DMS53 (cell line): ENCODE data around the gene KLHL20.
A peak's percentile ranks its signal among the peaks of the same experiment; 100 is the strongest.
"Not testable (repeated sequence)": the region's sequence is repeated elsewhere in the genome, so short reads cannot be mapped to it uniquely, and the experiment has no call there.

Experiments
- DNase-seq: peaks from one replicate; lab custom pipeline; 2025; lab: John Stamatoyannopoulos, UW

The KLHL20 gene

DNA sequence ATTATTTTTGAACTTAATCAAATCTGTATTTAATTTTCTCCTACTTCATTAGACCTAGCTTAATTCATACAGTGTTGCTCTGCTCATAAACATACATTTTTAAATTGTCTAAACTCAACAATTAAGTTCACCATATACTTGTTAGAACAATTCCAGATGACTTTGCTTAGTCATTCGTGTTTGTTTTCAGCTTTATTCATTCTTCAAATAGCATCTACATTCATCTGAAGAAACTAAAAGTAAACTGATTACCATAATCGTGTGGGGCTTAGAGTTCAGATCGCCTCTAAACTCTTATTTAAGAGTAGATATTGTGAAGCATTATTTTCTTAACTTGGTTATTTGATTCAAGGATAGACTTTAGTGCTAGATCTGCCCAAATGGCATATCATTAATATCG, 34.4 kb downstream of the KLHL20 start:
- no peak for DNase-seq

DNA sequence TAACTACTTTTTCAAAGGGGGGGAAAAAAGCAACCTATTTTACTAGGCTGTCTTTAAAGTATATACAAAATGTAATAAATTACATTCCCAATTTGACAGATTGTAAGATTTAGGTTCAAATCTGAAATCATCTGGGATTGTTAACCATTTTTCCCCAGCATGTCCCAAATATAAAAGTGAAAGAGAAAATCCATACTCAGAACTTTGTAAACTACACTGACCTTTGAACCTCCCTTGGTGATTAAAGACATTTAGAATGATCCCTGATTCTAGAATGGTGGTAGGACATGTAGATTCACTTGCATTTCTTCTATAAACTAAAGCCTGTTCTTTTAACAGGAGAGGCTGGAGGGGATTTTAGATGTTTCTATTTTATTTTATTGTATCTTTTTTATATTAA, 39.0 kb downstream of the KLHL20 start:
- DNase-seq = no peak

DNA sequence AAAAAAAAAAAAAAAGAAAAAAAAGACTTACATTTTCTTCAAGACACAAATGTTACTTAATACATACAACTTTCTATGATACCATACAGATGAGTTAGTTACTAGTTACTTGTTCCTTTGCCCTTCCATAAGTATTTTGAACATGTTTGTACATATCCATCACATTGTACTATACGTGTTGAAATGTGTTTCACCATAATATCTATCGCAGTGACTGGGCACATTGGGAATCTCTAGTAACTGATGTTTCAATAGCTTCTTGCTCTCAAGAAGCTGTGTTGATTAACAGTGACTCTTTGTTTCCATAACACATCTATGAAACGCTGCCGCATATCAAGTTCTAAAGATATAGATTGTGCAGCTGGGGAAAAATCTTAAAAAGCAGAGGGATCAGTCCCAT, 42.9 kb downstream of the KLHL20 start:
- DNase-seq = no peak

DNA sequence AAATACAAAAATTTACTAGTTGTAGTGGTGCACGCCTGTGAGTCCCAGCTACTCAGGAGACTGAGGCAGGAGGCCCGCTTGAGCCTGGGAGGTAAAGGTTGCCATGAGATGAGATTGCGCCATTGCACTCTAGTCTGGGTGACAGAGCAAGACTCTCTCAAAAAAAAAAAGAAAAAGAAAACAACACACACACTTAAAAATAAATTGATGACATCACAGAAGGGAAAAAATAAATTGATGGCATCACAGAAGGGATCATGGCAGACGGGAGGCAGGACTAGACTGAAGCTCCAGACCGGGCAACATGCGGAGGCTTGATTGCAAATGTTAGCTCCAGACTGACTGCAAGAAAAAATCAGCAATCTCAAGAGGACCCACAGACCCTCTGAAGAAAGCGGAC, 43.3 kb downstream of the KLHL20 start:
- DNase-seq = no peak

DNA sequence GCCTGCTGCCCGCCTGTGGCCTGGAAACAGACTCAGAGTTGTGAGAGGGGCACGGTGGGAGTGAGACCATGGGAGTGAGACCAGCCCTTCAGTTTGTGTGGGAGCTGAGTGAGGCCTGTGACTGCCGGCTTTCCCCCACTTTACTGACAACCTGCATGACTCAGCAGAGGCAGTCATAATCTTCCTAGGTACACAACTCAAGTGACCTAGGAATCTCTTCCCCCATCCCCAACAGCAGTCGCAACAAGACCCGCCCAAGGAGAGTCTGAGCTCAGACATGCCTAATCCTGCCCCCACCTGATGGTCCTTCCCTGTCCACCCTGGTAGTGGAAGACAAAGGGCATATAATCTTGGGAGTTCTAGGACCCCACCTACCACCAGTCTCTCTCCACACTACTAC, 44.2 kb downstream of the KLHL20 start:
- DNase-seq = peak; percentile 3

DNA sequence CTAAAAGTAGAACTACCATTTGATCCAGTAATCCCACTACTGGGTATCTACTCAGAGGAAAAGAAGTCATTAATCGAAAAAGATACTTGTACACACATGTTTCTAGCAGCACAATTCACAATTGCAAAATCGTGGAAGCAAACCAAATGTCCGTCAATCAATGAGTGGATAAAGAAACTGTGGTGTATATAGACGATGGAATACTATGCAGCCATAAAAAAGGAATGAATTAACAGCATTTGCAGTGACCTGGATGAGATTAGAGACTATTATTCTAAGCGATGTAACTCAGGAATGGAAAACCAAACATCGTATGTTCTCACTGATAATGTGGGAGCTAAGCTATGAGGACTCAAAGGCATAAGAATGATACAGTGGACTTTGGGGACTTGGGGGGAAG, 49.5 kb downstream of the KLHL20 start:
- not testable (repeated sequence) for DNase-seq

DNA sequence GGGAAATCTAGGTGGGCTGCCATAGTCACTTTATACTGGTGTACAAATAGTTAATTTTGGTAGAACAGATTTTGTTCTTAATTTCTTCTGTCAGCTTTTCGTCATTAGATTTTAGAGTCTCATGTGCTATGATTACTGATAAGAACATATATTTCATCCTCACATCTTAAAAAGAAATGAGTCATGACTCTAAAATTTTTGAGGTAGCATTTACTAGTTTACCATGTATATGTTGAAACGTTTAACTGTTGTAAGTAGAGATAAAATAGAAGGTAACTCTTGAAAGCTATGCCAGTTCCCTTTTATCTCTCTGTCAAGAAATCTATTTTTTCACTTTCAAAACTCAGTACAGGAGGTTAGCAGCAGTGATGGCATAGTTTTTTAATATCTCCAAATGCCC, 53.4 kb downstream of the KLHL20 start:
- no peak for DNase-seq

DNA sequence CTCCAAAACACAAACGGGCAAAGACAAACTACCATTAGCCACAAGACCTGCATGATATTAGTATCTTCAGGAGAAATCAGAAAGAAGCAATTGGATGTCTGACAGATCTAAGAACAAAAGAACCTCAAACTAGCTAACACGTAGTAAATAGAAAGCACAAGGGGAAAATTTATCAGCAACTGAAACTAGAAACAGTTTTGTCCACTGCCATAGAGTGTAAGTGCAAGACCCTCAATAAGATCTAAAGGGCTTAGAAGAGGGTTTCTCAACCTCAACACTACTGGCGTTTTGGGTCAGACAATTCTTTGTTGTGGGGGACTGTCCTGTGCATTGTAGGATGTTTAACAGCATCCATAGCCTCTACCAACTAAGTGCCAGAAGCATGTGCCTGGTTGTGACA, 54.0 kb downstream of the KLHL20 start:
- DNase-seq = no peak

DNA sequence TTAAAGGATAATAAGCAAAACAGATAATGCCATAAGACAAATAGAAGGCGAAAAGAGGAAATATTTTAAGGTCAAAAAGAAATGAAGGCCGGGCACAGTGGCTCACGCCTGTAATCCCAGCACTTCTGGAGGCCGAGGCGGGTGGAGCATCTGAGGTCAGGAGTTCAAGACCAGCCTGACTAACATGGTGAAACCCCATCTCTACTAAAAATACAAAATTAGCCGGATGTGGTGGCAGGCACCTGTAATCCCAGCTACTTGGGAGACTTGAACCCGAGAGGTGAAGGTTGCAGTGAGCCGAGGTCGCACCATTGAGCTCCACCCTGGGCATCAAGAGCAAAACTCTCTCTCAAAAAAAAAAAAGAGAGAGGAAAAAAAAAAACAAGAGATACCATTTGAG, 55.5 kb downstream of the KLHL20 start:
- not testable (repeated sequence) for DNase-seq

DNA sequence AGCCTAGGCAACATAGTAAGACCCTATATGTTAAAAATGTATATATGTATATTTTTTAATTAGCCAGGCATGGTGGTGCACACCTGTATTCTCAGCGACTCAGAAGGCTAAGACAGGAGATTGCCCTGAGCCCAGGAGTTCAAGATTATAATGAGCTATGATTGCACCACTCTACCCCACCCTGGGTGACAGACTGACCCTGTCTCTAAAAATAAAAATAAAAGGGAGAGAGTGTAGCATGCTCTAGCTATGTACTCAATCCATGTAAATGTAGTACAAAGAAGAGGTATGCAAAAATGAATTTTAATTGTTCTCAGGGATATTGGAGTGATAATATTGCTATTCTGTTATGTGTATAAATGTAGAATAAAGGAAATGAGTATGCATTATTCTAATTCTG, 56.8 kb downstream of the KLHL20 start:
- no peak for DNase-seq

DNA sequence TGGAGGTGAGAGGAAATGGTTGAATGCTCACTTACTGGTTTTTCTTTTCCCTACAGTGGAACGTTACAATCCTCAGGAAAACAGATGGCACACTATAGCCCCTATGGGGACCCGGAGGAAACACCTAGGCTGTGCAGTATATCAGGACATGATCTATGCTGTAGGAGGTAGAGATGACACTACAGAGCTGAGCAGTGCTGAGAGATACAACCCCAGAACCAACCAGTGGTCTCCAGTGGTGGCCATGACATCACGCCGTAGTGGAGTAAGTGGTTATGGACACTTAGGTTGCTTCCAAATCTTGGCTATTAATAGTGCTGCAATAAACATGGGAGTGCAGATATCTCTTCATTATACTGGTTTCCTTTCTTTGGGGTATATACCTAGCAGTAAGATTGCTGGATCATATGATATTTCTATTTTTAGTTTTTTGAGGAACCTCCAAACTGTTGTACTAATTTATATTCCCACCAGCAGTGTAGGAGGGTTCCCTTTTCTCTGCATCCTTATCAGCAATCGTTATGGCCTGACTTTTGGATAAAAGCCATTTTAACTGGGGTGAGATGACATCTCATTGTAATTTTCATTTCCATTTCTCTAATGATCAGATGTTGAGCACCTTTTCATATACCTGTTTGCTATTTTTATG, 60.9 kb downstream of the KLHL20 start:
- DNase-seq = no peak

DNA sequence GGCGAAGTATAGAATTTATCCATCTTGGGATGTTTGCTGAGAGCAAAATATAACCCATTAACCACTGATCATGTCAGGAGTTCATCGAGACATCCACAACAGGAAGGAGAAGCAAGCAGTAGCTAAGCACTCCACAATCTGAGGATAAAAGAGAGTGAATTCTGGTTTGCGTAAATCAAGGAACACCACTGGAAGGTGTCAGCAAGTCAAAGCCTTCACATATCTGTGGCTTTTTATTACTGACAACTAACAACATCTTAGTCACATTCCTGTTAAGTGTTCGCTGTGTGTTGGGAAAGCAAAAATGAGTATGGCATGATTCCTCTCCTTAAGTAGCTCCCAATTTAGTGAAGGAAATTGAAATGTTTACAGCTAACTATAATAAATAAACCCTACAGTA, 65.2 kb downstream of the KLHL20 start:
- DNase-seq = no peak

DNA sequence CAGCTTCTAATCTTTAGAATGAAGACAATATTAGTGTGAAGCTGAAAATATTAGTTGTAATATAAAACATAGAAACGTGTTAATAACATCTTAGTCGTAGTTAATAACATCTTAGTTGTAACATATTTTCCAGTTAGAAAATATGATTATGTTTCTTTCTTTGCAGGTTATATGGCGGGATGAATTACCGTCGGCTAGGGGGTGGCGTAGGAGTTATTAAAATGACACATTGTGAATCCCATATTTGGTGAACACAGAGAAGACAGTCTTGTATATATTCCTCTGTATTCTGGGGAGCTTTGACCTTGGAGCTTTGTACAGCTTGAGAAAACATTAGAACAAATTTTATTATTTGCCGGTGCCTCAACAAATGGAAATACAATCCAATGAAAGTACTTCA, 70.2 kb downstream of the KLHL20 start:
- DNase-seq = no peak

DNA sequence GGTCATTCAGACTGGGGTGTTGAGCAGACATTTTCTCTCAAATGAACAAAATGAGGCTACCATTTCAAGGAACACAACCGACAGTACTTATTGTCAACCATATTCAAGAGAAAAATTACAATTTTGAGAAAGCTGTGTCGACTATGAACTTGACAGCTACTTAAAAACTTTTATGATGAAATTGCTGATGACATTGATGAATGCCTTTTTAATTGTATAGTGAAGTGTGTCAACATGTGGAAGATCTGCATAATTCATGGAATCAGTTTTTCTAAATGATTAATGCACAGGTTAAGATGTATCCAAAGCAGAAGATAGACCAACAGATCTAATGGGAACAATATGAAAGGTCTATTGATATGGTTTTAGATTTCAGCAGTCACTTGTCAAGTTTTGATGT, 75.1 kb downstream of the KLHL20 start:
- DNase-seq = no peak

DNA sequence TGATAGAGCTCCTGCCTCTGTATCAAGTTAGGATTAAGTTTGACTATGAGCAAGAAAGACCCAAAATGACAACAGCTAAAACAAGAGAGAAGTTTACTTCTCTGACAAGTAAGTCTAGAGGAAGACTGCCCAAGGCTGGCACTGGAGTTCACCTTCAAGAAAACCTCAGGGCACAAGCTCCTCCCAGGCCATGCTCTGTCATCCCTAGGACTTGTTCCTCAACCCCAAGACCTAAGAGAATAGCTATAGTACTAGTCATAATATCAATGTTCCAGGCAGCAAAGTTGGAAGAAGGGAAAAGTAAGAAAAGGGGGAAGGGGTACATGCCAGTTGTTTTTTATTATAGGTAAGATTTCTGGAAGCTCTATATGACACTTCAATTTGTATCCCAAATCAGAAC, 83.3 kb downstream of the KLHL20 start:
- DNase-seq = no peak

DNA sequence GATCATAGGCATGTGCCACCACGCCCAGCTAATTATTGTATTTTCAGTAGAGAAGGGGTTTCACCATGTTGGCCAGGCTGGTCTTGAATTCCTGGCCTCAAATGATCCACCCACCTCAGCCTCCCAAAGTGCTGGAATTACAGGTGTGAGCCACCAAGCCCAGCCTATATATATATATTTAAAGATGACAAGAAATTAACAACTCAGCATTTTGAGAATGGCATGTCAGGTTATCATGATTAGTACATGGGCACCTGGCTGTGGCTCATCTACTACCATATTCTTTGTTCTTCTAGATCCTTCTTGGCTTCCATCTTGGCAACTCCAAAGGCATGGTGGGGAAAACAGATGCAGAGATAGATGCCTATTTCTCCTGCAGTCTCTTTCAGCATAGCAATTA, 85.2 kb downstream of the KLHL20 start:
- not testable (repeated sequence) for DNase-seq

DNA sequence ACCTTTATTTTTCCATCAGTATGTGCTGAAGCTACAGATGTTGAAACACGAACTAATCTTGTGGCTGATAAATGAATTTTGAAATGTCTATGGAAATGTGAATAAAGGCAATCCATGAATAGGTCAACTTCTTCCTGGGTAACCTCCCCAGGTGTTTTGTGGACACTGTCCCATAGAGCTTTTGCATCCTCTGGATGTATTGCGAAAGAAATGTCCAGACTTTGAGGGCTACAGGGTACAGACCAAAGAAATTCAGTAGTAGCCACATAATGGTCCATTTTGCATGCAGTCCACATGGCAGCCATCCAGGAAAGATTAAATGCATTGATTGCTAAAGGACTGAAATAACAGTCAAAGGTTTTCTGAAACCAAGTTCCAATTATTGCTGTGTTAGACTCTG, 88.2 kb downstream of the KLHL20 start:
- no peak for DNase-seq

DNA sequence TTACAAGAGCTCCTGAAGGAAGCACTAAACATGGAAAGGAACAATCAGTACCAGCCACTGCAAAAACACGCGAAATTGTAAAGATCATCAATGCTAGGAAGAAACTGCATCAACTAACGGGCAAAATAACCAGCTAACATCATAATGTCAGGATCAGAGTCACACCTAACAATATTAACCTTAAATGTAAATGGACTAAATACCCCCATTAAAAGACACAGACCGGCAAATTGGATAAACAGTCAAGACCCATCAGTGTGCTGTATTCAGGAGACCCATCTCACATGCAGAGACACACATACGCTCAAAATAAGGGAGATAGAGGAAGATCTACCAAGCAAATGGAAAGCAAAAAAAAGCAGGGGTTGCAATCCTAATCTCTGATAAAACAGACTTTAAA, 98.9 kb downstream of the KLHL20 start:
- not testable (repeated sequence) for DNase-seq

DNA sequence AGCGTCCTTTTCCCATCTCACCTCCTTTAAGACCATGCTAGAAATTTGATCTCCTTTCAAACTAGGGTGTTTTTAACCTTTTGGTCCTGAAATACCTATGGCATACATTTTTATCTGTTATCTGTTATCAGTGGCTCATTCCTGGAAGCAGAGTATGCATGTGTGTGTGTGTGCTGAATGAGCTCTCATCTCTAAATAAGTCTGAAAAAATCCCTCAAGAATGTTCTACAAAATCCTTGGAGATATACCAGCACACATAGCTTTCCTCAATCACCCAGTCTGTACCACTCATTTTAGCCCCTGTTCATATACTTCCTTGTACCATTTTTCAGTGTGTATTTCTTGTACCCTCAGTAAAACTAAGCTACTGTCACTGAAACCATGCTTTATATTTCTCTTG, 103.7 kb downstream of the KLHL20 start:
- DNase-seq = no peak

DNA sequence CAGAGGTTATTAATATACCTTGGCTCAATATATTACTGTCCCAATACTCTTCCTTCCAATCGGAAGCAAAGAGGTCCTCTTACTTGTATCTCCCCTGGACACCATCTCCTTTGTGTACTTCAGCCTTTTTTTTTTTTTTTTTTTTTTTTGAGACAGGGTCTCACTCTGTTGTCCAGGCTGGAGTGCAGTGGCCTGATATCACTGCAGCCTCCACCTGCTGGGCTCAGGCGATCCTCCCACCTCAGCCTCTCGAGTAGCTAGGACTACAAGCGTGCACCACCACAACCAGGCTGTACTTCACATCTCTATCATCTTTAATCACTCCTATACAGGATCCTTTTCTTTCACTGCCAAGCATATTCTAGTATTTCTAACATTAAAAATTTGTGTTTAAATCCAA, 106.9 kb downstream of the KLHL20 start:
- no peak for DNase-seq

DNA sequence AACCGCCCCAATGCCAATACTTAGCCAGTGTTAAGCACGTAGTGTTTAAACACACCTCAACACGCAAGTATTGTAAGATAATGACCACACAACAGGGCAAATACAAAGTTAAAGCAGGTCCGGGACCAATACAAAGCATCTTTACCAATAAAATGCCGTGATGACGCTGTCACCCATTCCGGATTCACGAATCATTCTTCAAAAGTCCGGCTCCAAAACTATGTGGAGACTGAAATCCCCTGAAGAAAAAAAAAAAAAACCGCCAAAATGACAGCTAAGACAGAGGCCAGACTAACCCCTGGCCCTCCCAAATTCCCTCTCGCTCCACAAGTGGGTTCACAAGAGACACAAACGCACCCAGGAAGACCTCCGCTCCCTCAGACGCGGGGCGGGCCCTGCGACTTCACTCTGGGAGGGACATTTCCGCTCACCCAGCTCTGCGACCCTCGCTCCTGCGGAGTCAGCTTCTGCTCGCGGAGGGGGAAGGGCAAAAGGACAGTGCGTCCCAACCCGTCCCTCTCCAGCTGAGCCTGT, 109.1 kb downstream of the KLHL20 start:
- DNase-seq = peak; percentile 45

DNA sequence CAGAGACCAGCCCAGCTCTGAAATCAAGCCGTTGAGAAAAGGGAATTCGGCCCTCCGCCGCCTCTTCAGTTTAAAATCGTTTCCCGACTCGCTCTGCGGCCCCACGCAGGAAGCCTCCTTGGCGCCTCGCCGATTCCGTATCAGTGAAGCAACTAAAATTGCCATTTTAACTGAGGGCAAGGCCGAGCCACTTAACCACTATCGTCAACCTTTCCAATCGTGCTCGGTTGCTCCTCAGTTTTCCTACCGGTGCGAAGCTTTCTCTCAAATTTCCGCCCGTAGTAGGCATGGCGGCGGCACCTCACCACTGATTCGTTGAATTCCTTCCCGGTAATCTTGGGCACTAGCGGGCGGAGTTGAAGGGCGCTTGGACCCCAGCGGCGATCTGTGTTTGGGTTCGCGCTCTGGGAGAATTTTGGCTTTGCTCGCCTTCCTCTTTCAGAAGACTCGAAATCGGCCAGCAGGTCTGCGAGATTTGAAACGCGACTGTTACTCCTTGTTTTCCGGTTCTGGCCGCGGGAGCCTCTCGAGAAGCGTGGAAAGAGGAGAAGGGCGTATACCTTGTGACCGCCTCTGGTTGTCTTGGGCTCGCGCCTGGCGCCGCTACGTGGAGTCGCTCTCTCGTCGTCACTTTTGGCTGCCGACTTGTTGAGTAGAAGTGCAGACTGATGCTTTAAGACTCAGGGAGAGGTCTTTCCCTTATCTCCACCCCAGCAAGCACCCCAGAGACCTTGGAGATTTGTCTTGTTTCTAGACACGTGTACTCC, 109.7 kb downstream of the KLHL20 start, which contains the start of the genes CENPL and DARS2:
Gene CENPL (minus strand): TSS at position 569 of the 767 bp plus-strand sequence. CDS start 13,584 bp downstream, outside the sequence.
Gene DARS2 (plus strand): TSS at position 359 of the 767 bp plus-strand sequence. CDS start 557 bp downstream, outside the sequence.
- DNase-seq = peak; percentile 99

DNA sequence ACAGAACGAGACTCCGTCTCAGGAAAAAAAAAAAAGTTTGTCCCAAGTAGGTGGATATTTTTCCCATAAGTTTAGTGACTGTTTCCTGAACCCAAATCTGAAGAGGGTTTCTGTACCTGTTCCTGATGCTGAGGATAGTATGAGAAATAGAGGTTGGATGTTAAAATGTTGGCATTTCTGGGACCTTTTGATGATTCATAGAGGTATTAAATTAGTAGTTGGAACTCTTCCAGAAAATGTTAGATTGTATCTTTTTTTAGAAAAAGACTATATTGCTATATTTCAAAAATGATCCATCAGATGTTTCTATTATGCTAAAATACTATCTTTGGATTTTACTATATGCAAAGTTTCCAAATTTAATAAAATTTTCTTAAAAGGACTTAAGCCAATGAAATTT, 112.8 kb downstream of the KLHL20 start:
- no peak for DNase-seq
